Measurements from ENCODE around the gene TPM4. TPM values are rescaled to one million over a fixed set of nuclear protein-coding genes. Genes with fewer than 3 reads are reported as not detected.

TPM4 gene
- total RNA-seq, 2 donors from 2014 or later: 462 to 510 TPM

DNA sequence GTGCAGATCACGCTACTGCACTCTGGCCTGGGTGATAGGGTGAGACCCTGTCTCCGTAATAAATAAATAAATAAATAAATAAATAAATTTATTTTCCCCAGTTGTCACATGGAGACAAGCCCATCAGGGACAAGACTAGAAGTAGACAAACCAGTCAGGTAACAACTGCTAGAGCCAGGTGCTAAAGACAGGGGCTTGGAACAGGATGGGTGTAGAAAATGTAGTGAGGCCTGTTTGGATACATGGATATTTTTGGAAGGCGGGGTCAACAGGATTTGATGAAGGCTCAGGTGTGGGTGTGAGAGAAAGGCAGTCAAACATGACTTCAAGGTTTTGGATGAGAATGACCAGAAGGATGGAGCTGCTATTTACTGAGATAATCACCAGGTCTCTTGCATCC is 27.7 kb upstream of the TPM4 start:
- DNase-seq (ENCODE audit: low spot score) (no peak), ATAC-seq (no peak)
- no peak overlapping the region for H3K27ac Mint-ChIP-seq
- peaks cover 4% of the 10 kb centered on the region in 2 donors for H3K4me1 Mint-ChIP-seq (ENCODE audit: low read depth in 2 of 2)
- H3K9me3 Mint-ChIP-seq: no peaks in the 10 kb centered on the region
- no peaks in the 10 kb centered on the region for H3K36me3 Mint-ChIP-seq
- H3K27me3 Mint-ChIP-seq: no peaks in the 10 kb centered on the region
- H3K4me3 Mint-ChIP-seq: no peak overlapping the region

DNA sequence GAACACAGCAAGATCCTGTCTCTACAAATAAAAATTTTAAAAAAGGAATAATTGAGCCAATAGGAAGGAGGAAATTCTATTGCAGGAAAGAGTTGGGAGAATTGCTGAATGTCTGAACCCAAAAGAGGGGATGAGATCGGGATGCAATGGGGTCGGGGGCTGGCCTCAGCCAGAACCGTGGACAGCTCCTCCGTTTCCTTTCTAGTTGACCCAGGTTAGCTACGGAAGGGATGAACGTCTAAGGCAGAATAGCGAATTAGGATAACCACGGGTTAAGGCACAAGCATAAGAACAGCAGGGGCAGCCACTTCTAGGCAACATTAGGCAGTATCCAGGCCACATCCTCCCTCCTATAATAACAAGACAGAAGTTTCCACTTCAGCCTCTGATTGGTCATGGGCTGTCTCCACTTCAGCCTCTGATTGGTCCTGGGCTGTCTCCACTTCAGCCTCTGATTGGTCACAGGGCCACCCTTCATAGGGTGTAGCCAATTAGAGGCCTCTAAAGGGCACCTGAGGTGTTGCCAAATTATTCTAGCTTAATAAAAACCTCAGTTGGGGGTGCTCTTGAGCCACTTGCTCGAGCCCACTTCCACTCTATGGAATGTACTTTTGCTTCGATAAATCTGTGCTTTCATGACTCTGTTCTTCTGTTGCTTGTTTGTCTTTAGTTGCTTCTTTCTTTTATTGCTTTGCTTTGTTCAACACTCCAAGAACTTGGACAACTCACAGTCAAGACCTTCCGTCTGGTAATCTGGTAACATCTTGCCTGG is 24.9 kb upstream of the TPM4 start:
- ATAC-seq (peak; percentile 88), DNase-seq (ENCODE audit: low spot score) (no peak)
- Mint-ChIP-seq H3K27me3 (peaks cover 0 to 3% of the 10 kb centered on the region in 2 donors), H3K36me3 (no peaks in the 10 kb centered on the region), H3K4me1 (ENCODE audit: low read depth in 2 of 2) (peaks cover 4% of the 10 kb centered on the region in 2 donors), H3K27ac (no peak overlapping the region), H3K4me3 (no peak overlapping the region), H3K9me3 (no peaks in the 10 kb centered on the region)

DNA sequence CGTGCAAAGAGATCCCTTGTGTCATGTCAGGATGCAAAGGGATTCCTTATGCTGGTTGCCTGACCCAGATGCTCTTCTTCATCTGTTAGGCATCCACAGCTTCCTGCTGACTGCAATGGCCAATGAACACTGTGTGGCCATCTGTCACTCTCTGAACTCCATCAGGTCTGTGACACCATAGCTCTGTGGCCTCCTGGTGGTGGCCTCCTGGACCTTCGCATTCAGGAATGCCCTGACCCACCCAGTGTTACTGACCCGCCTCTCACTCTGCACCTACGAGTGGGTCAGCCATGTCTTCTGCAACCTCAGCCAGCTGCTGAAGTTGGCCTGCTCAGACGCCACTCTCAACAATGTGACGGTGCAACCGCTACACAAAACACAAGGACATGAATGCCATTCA is 23.9 kb upstream of the TPM4 start:
- Mint-ChIP-seq H3K27ac (no peak overlapping the region), H3K4me1 (ENCODE audit: low read depth in 2 of 2) (peaks cover 4% of the 10 kb centered on the region in 2 donors), H3K9me3 (no peaks in the 10 kb centered on the region), H3K27me3 (peaks cover 0 to 5% of the 10 kb centered on the region in 2 donors), H3K36me3 (peaks cover 5% of the 10 kb centered on the region), H3K4me3 (no peak overlapping the region)
- DNase-seq (ENCODE audit: low spot score): no peak
- ATAC-seq: no peak

DNA sequence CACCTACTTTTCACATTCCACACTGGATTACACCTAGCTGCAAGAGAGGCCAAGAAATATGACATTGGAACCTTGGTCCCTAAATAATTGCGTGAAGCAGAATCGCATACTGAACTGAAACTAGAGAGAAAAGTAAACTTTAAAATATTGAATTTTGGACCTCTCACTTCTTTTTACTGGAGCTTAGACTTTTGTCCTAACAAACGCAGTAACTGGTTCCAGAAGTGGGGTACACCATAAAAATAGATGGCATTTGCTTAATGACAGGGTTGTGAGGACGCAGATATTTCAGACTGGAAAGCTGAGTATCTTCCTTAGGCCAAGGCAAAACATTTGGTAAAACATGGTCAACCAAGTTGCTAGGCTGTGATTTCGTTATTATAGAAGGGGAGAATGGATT is 19.2 kb upstream of the TPM4 start:
- Mint-ChIP-seq H3K27me3 (peaks cover 0 to 12% of the 10 kb centered on the region in 2 donors), H3K4me3 (no peak overlapping the region), H3K9me3 (no peaks in the 10 kb centered on the region), H3K4me1 (ENCODE audit: low read depth in 2 of 2) (peaks cover under 1 to 3% of the 10 kb centered on the region in 2 donors), H3K27ac (no peak overlapping the region), H3K36me3 (peaks cover 5% of the 10 kb centered on the region)
- ATAC-seq (no peak), DNase-seq (ENCODE audit: low spot score) (no peak)

DNA sequence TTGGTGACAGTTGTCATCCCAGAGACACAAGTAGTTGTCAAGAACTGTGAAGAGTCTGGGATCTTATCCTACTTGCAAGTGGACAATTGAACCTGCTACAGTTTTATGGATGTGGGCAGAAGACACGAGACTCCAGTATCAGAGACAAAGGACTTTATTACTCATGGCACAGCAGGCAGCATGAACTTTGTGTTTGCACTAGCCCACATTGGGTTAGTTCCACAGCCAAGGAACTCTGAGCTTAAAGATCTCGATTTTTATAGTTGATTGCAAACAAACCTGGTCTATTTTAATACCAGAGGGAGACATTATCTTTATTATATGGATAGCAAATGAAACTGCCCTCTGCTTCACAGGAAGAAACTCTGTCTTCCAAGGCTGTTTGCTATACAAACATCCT is 16.0 kb upstream of the TPM4 start:
- H3K4me3 Mint-ChIP-seq: no peak overlapping the region
- H3K4me1 Mint-ChIP-seq (ENCODE audit: low read depth in 2 of 2): peaks cover 10 to 13% of the 10 kb centered on the region in 2 donors
- DNase-seq (ENCODE audit: low spot score) (no peak), ATAC-seq (no peak)
- H3K9me3 Mint-ChIP-seq: no peaks in the 10 kb centered on the region
- no peak overlapping the region for H3K27ac Mint-ChIP-seq
- H3K36me3 Mint-ChIP-seq: peaks cover 5% of the 10 kb centered on the region
- H3K27me3 Mint-ChIP-seq: peaks cover 0 to 12% of the 10 kb centered on the region in 2 donors

DNA sequence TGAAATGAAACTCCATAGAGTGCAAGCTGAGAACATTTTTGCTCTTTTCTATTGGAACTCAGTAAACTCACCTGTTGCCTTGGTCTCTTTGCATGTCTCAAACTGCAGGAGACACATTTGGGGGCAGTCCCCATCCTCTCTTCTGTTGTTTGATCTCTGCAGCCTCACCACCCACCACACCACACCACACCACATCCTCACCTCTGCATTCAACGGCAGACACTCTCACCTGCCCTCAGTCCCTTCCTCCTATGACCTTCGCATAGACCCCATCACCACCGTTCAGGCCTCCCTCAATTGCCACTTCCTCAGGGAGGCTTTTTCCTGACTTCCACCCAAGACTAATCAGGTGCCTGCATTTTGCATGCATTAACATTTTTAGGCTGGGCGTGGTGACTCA is 14.4 kb upstream of the TPM4 start:
- DNase-seq (ENCODE audit: low spot score) (peak; percentile 34), ATAC-seq (peak in 1 of 2 donors; percentile 22)
- H3K27ac Mint-ChIP-seq: no peak overlapping the region
- no peaks in the 10 kb centered on the region for H3K9me3 Mint-ChIP-seq
- peaks cover 3% of the 10 kb centered on the region for H3K36me3 Mint-ChIP-seq
- no peak overlapping the region for H3K4me3 Mint-ChIP-seq
- H3K4me1 Mint-ChIP-seq (ENCODE audit: low read depth in 2 of 2): peaks cover 17% of the 10 kb centered on the region in 2 donors
- peaks cover 0 to 8% of the 10 kb centered on the region in 2 donors for H3K27me3 Mint-ChIP-seq

DNA sequence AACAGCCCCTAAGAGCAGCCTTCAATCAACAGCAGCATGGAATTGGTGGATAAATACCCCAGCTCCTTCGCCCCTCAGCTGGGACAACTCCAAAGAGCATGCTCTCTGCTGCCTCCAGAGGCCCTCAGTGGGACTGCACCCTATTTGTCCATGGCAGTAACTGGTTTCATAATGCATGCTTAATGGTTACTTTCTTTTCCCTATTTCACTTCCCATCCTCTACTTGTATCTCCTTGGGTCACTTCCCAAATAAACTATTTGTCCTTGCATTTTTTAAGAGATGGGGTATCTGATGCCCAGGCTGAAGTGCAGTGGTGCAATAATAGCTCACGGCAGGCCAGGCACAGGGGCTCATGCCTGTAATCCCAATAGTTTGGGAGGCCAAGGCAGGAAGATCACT is 13.5 kb upstream of the TPM4 start:
- H3K4me1 Mint-ChIP-seq (ENCODE audit: low read depth in 2 of 2): peaks cover 17% of the 10 kb centered on the region in 2 donors
- peak overlapping the region in 1 of 2 donors; percentile 38 for H3K27ac Mint-ChIP-seq
- ATAC-seq (peak; percentile 67 to 77), DNase-seq (ENCODE audit: low spot score) (peak; percentile 76)
- H3K27me3 Mint-ChIP-seq: peaks cover 0 to 8% of the 10 kb centered on the region in 2 donors
- no peaks in the 10 kb centered on the region for H3K36me3 Mint-ChIP-seq
- H3K9me3 Mint-ChIP-seq: no peaks in the 10 kb centered on the region
- H3K4me3 Mint-ChIP-seq: no peak overlapping the region

DNA sequence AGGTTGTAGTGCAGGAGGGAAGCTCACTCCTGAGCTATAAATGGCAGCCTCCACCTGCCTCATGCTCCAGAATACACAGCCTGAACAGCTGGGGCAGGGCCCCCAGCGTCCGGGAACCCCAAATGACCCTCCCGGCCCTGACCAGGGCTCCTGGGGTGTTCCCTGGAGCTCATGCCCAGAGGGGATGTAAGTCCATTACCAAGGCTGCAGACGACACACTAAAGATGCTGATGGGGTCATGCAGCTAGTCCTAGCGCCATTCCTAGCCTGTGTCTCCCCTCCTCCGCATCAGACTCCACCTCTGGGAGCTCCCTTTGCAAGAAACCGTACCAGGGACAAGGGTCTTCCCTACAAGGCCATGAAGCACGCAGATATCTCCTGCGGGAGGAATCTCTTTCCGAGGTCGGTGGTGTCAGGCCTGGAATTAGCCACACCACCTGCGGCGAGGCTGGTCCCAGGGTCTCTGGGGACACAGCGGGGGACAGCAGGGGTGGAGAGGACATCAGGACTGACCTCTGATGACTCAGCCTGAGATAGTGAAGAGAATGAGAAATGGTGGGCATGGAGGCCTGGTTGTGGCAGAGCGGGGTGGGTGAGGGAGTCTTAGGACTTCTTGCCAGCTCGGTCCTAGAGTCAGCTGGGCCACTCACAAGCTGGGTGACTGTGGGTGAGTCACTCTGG is 11.9 kb upstream of the TPM4 start:
- DNase-seq (ENCODE audit: low spot score): peak; percentile 22
- Mint-ChIP-seq H3K27ac (no peak overlapping the region), H3K4me3 (no peak overlapping the region), H3K4me1 (ENCODE audit: low read depth in 2 of 2) (peaks cover 17% of the 10 kb centered on the region in 2 donors), H3K36me3 (no peaks in the 10 kb centered on the region), H3K9me3 (no peaks in the 10 kb centered on the region), H3K27me3 (peaks cover 0 to 5% of the 10 kb centered on the region in 2 donors)
- no peak for ATAC-seq

DNA sequence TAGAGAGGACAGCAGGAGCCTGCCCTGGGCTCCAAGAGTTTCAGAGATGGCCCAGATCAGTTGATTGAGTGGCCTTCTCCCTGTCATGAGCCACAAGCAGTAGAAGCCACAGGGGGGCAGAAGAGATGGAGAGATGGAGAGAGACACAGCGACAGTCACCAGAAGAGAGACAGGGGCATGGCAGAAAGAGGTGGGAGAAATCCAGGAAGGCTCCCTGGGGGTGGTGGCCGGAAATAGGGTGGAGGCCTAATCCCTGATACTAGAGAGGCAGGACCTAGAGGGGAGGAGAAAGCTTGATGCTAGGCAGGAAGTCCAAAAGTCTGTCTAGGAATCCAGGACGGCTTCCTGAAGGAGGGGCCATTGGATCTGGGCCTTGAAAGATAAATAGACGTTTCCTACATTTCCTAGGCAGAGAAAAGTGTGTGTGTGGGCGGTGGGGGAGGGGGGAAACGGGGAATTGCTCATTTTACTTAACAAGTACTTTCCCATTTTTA is 9.6 kb upstream of the TPM4 start:
- H3K36me3 Mint-ChIP-seq: no peaks in the 10 kb centered on the region
- H3K4me1 Mint-ChIP-seq (ENCODE audit: low read depth in 2 of 2): peaks cover 17% of the 10 kb centered on the region in 2 donors
- peak overlapping the region; percentile 47 to 71 for H3K27ac Mint-ChIP-seq
- ATAC-seq: peak; percentile 31 to 48
- H3K4me3 Mint-ChIP-seq: peak overlapping the region; percentile 26
- H3K9me3 Mint-ChIP-seq: no peaks in the 10 kb centered on the region
- peak; percentile 61 for DNase-seq (ENCODE audit: low spot score)
- peaks cover 0 to 4% of the 10 kb centered on the region in 2 donors for H3K27me3 Mint-ChIP-seq

DNA sequence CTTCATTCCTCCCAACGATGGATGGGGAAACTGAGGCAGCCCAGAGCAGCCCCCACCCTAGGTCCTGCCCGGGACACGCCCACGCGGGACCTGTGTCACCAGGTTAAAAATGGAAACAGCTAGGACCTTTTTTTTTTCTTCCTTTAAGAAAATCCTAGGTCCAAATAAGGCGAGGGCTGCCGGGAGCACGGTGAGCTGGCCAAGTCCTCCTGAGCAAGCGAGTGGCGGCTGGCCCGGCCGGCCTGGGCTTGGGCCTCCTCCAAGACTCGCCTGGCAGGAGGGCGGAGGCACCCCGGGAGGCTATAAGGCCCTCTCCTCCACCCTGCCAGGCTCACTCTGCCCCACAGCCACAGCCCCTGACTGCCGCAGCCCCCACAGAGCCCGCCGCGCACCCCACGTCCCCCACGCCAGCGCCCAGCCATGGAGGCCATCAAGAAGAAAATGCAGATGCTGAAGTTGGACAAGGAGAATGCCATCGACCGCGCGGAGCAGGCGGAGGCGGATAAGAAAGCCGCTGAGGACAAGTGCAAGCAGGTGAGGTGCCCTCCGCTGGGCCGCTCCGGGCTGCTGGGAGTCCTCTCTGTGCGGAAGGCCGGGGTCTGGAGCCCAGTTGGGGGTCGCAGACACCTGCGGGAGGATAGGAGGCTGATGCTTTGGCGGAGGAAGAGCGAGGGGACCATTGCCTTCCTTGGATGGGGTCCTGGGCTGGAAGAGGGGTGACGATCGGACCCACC is 8.9 kb upstream of the TPM4 start:
- no peak for ATAC-seq
- H3K4me3 Mint-ChIP-seq: no peak overlapping the region
- H3K27me3 Mint-ChIP-seq: no peaks in the 10 kb centered on the region
- DNase-seq (ENCODE audit: low spot score): peak; percentile 60
- no peaks in the 10 kb centered on the region for H3K9me3 Mint-ChIP-seq
- H3K36me3 Mint-ChIP-seq: no peaks in the 10 kb centered on the region
- no peak overlapping the region for H3K27ac Mint-ChIP-seq
- peaks cover 15 to 17% of the 10 kb centered on the region in 2 donors for H3K4me1 Mint-ChIP-seq (ENCODE audit: low read depth in 2 of 2)

DNA sequence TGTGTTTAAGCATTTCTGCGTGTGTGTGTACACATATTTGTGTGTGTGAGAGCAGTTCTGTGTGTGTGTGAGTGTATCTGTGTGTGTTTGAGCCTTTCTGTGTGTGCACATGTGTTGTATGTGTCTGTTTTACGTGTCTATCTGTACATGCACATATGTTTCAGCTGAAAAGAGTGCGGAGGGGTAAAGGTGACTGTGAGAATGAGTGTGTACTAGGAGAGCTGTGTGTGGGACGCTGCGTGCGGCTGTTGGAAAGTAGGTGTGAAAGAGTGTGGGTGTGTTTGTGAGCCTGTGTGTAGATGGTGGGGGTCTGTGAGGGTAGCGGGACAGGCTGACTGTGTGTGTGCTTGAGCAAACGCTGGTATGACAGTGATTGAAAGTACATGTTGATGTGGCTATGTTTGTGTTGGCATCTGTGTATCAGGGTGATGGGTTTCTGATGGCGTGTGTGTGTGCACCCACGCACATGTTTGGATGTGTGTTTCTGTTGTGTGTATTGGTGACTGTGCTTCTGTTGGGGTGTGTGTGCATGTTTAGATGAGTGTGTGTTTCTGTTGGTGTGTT is 7.5 kb upstream of the TPM4 start:
- H3K36me3 Mint-ChIP-seq: no peaks in the 10 kb centered on the region
- H3K27me3 Mint-ChIP-seq: no peaks in the 10 kb centered on the region
- no peaks in the 10 kb centered on the region for H3K9me3 Mint-ChIP-seq
- no peak overlapping the region for H3K27ac Mint-ChIP-seq
- no peak overlapping the region for H3K4me3 Mint-ChIP-seq
- DNase-seq (ENCODE audit: low spot score): no peak
- H3K4me1 Mint-ChIP-seq (ENCODE audit: low read depth in 2 of 2): peaks cover 7 to 15% of the 10 kb centered on the region in 2 donors
- ATAC-seq: no peak

DNA sequence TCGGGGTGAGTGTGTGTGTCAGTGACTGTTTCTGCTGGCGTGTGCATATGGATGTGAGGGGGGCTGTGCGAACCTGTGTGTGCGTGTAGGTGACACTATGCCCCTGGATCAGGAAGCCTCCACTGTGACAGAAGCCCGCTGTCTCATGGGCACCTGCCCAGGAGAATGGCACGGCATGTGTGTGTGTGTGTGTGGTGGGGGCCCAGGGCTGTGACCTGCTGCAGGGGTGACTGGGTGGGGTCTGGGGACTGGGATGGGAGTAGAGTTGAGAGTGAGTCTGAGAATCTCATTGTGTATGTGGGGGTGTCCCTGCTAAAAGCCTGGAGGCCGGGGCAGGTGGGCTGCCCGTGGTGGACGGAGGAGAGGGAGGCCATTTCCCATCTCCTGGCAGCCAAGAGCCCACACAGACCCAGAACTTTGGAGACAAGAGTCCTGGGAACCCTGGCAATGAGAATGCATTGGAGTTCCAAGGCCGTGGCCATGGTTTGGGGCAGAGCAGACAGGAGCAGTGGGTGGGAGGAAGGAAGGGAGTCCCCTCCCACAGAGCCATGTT is 6.4 kb upstream of the TPM4 start:
- DNase-seq (ENCODE audit: low spot score): peak; percentile 51

DNA sequence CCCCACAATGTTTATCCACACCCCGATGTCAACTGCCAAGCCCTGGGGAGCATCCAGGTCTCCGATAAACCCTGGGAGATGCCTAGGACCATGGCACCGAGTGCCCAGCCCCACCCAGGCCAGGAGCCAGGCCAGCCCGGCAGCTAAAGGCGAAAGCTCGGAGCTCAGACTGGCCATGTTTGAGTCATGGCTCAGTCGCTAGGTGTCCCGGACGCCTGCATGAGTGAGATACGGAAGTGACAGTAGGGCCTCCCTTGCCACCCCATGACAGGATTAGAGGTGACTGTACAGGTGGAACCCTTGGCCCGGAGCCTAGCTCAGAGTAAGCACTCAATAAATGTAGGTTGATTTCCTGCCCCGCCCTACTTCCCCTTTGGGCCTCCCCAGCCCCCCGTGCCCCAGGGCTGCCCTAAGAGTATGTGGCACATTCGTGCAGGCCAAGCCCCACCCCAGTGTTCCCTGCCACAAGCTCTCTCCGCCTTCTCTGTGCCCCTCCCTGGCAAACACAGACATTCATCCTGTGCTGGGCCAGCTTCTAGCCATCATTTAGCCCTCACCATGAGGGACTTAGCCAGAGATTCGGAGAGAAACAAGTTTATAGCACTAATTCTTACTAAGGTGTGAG is 5.8 kb upstream of the TPM4 start:
- Mint-ChIP-seq H3K9me3 (no peaks in the 10 kb centered on the region), H3K4me1 (ENCODE audit: low read depth in 2 of 2) (peaks cover 23 to 32% of the 10 kb centered on the region in 2 donors), H3K4me3 (no peak overlapping the region), H3K36me3 (no peaks in the 10 kb centered on the region), H3K27ac (no peak overlapping the region), H3K27me3 (no peaks in the 10 kb centered on the region)
- peak; percentile 94 to 95 for ATAC-seq
- DNase-seq (ENCODE audit: low spot score): peak; percentile 85

More for the DNA sequence above, 6.4 kb upstream of the TPM4 start:
- no peak overlapping the region for H3K27ac Mint-ChIP-seq
- ATAC-seq: no peak
- peaks cover 17 to 26% of the 10 kb centered on the region in 2 donors for H3K4me1 Mint-ChIP-seq (ENCODE audit: low read depth in 2 of 2)
- H3K4me3 Mint-ChIP-seq: no peak overlapping the region
- H3K9me3 Mint-ChIP-seq: no peaks in the 10 kb centered on the region
- H3K36me3 Mint-ChIP-seq: no peaks in the 10 kb centered on the region
- no peaks in the 10 kb centered on the region for H3K27me3 Mint-ChIP-seq

All from natural killer cell treated with Interleukin-12 subunit alpha and Interleukin-12 subunit beta and Interleukin-15 and Interleukin-18, amount 100 ng/mL, for 72 hours (primary cell).